Measurements from ENCODE around the gene TMA7B. TPM values are rescaled to one million over a fixed set of nuclear protein-coding genes. Genes with fewer than 3 reads are reported as not detected.

Gene TMA7B
- total and polyA plus RNA-seq, 2 donors (not counting 1 experiment from before 2014, with no cell fraction given): 0.85 to 1.4 TPM

GRCh38 chr22:39935612-39936011 is 24.6 kb upstream of the TMA7B start:
- peak overlapping the region in 1 of 2 donors; percentile 77 for H3K27ac ChIP-seq (ENCODE audit: low read length in 2 of 2)
- peak overlapping the region; percentile 69 for H3K4me2 ChIP-seq (replicated peaks; ENCODE audit: low read depth, low read length, poor library complexity, severe bottlenecking)
- ATAC-seq (ENCODE audit: low read depth) (no peak), DNase-seq (no peak)
- CTCF ChIA-PET: interaction anchor here (0.6 to 1.2 kb wide), 2 partner anchors 9 to 402 kb away, joined by 3 to 4 read pairs; no protein-coding TSS in a partner anchor
- 100% methylated on average over 1 of the region's 6 CpGs for whole genome bisulfite sequencing (ENCODE audit: insufficient coverage)
- H3K9ac ChIP-seq (ENCODE audit: low read length): no peak overlapping the region
- H3K4me3 ChIP-seq (ENCODE audit: control extremely low read depth in 1 of 5, extremely low read depth in 1 of 5, insufficient read depth in 1 of 5, low read depth in 2 of 5, low read length in 4 of 5): no peak overlapping the region
- Mint-ChIP-seq H3K4me1 (peaks cover 67% of the 10 kb centered on the region), H3K27me3 (no peaks in the 10 kb centered on the region), H3K9me3 (ENCODE audit: insufficient read depth) (no peaks in the 10 kb centered on the region), H3K27ac (peak overlapping the region; percentile 80), H3K4me3 (peak overlapping the region; percentile 66)
- intact Hi-C loops (cut with micrococcal nuclease): loop anchor here (10.0 kb wide), 1 partner anchor 101 kb away; no protein-coding TSS in a partner anchor
- H4K20me1 ChIP-seq (ENCODE audit: control insufficient read depth, insufficient read depth, low read length, poor library complexity, severe bottlenecking): no peaks in the 10 kb centered on the region
- H3K27me3 ChIP-seq (replicated peaks in 1 of 4; ENCODE audit: control extremely low read depth in 1 of 4, control insufficient read depth in 3 of 4, insufficient read depth in 4 of 4, low read length in 3 of 4): no peaks in the 10 kb centered on the region
- no peaks in the 10 kb centered on the region for H3K36me3 ChIP-seq (replicated peaks in 1 of 2; ENCODE audit: control extremely low read depth in 1 of 2, control insufficient read depth in 1 of 2, extremely low read depth in 1 of 2, insufficient read depth in 2 of 2, low read length in 1 of 2)
- TF ChIP-seq EZH2 (IDR thresholded peaks at IDR 0.05; ENCODE audit: borderline replicate concordance, insufficient read depth, low read depth, low read length, poor library complexity, severe bottlenecking): no peak
- TF ChIP-seq, protein P1, sequence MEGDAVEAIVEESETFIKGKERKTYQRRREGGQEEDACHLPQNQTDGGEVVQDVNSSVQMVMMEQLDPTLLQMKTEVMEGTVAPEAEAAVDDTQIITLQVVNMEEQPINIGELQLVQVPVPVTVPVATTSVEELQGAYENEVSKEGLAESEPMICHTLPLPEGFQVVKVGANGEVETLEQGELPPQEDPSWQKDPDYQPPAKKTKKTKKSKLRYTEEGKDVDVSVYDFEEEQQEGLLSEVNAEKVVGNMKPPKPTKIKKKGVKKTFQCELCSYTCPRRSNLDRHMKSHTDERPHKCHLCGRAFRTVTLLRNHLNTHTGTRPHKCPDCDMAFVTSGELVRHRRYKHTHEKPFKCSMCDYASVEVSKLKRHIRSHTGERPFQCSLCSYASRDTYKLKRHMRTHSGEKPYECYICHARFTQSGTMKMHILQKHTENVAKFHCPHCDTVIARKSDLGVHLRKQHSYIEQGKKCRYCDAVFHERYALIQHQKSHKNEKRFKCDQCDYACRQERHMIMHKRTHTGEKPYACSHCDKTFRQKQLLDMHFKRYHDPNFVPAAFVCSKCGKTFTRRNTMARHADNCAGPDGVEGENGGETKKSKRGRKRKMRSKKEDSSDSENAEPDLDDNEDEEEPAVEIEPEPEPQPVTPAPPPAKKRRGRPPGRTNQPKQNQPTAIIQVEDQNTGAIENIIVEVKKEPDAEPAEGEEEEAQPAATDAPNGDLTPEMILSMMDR (IDR thresholded peaks at IDR 0.05): no peak
- no peak overlapping the region for H2AFZ ChIP-seq (ENCODE audit: insufficient read depth, low read depth, low read length, poor library complexity, severe bottlenecking)
- no peaks in the 10 kb centered on the region for H3K9me3 ChIP-seq (ENCODE audit: control extremely low read depth in 1 of 3, control insufficient read depth in 2 of 3, insufficient read depth in 1 of 3, low read length in 2 of 3)
- H3K4me1 ChIP-seq (ENCODE audit: control insufficient read depth in 2 of 2, insufficient read depth in 2 of 2, low read length in 2 of 2): peaks cover 68 to 71% of the 10 kb centered on the region in 2 donors
- peaks cover 37% of the 10 kb centered on the region for H3K79me2 ChIP-seq (ENCODE audit: control insufficient read depth, insufficient read depth, low read length)
- POLR2A ChIA-PET: no interaction called here

DNA sequence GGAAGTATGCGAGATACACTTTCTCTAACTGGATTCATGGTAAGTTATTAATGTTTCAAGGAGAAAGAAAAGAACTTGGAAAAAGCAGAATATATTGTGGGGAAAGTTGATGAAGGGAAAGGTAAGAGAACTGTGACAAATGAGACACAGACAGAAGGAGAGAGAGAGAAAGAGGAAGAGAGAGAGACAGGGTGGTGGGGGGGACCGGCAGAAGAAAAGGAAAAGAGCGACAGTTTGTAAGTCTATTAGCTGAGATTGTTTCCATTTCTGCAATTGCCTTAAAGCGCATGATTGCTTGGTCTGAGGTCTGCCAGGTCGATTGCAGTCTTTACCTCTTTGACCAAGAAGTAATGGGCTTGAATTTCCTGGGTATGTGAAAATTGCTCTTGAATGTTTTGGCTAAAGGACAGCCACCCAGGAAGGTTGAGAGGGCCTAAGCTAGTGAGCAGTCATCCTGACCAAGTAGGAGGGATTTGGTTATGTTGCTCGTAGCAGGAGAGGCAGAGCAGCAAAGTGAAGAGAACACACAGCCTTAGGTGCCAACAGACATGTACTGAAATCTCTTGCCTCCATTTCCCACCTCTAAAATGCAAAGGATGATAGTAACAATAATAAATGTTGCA is 23.6 kb upstream of the TMA7B start:
- peak overlapping the region; percentile 80 for H3K27ac Mint-ChIP-seq

More for the DNA sequence above, 23.6 kb upstream of the TMA7B start:
- DNase-seq: peak; percentile 47
- Histone ChIP-seq H3K4me1 (ENCODE audit: control insufficient read depth in 2 of 2, insufficient read depth in 2 of 2, low read length in 2 of 2) (peaks cover 66 to 68% of the 10 kb centered on the region in 2 donors), H3K4me3 (ENCODE audit: control extremely low read depth in 1 of 5, extremely low read depth in 1 of 5, insufficient read depth in 1 of 5, low read depth in 2 of 5, low read length in 4 of 5) (peak overlapping the region in 1 of 5 experiments; percentile 12), H3K4me2 (replicated peaks; ENCODE audit: low read depth, low read length, poor library complexity, severe bottlenecking) (peak overlapping the region; percentile 69), H2AFZ (ENCODE audit: insufficient read depth, low read depth, low read length, poor library complexity, severe bottlenecking) (peak overlapping the region; percentile 40), H3K79me2 (ENCODE audit: control insufficient read depth, insufficient read depth, low read length) (peaks cover 37% of the 10 kb centered on the region), H3K27me3 (replicated peaks in 1 of 4; ENCODE audit: control extremely low read depth in 1 of 4, control insufficient read depth in 3 of 4, insufficient read depth in 4 of 4, low read length in 3 of 4) (no peaks in the 10 kb centered on the region), H3K9me3 (ENCODE audit: control extremely low read depth in 1 of 3, control insufficient read depth in 2 of 3, insufficient read depth in 1 of 3, low read length in 2 of 3) (no peaks in the 10 kb centered on the region), H3K36me3 (replicated peaks in 1 of 2; ENCODE audit: control extremely low read depth in 1 of 2, control insufficient read depth in 1 of 2, extremely low read depth in 1 of 2, insufficient read depth in 2 of 2, low read length in 1 of 2) (no peaks in the 10 kb centered on the region), H3K9ac (ENCODE audit: low read length) (peak overlapping the region; percentile 46), H4K20me1 (ENCODE audit: control insufficient read depth, insufficient read depth, low read length, poor library complexity, severe bottlenecking) (no peaks in the 10 kb centered on the region), H3K27ac (ENCODE audit: low read length in 2 of 2) (peak overlapping the region; percentile 35 to 77)
- Mint-ChIP-seq H3K4me3 (peak overlapping the region; percentile 62), H3K4me1 (peaks cover 74% of the 10 kb centered on the region), H3K27me3 (no peaks in the 10 kb centered on the region), H3K9me3 (ENCODE audit: insufficient read depth) (no peaks in the 10 kb centered on the region)
- intact Hi-C loops (cut with micrococcal nuclease): loop anchor here (10.0 kb wide), 1 partner anchor 102 kb away; no protein-coding TSS in a partner anchor
- ATAC-seq (ENCODE audit: low read depth): no peak
- POLR2A ChIA-PET: no interaction called here
- 22% methylated on average over 3 of the region's 6 CpGs for whole genome bisulfite sequencing (ENCODE audit: insufficient coverage)
- TF ChIP-seq, protein P1 (IDR thresholded peaks at IDR 0.05): no peak
- CTCF ChIA-PET: interaction anchor here (0.6 to 1.5 kb wide), 3 partner anchors 88 to 234 kb away, joined by 3 to 5 read pairs (median 3); no protein-coding TSS in a partner anchor

All from B cell (primary cell).